H1 (cell line): Measurements from ENCODE around the gene ADD2. TPM values are rescaled to one million over a fixed set of nuclear protein-coding genes. Genes with fewer than 3 reads are reported as not detected.

Source experiments
- CTCF ChIA-PET: fragments of 300-600 bp; sonication (Branson Sonifier 250); formaldehyde crosslinking; loops from one replicate; lab custom pipeline; 2021; ENCODE audit not compliant: partially characterized antibody; lab: Charles Lee
- POLR2A ChIA-PET: fragments of 300-600 bp; sonication (Branson Sonifier 250); formaldehyde crosslinking; loops from one replicate; lab custom pipeline; 2021; ENCODE audit warnings: inconsistent platforms; ENCODE audit not compliant: partially characterized antibody; lab: Charles Lee
- DNase-seq, 2 experiments: peaks; one replicate each; pipeline versions ENCODE4 v3.0.0 to v3.0.0-alpha.2; 2010 to 2022; ENCODE audit warnings: low spot score in 2 of 2, low read depth in 1 of 2, mixed read lengths in 1 of 2
- FAIRE-seq: peaks from 2 replicates; lab custom pipeline; 2011; peaks lifted over from hg19 to GRCh38; lab: Jason Lieb, UNC
- H2AFZ ChIP-seq: 2 replicates; pipeline ENCODE4 v1.8.1; 2012; ENCODE audit warnings: low read length, inconsistent platforms
- H2AK5ac ChIP-seq: 2 replicates; pipeline ENCODE4 v1.6.1; 2013; ENCODE audit warnings: low read depth, low read length
- H2BK120ac ChIP-seq: replicated peaks from 2 replicates; pipeline ENCODE3; 2013; ENCODE audit warnings: low read depth, low read length, inconsistent platforms
- H2BK12ac ChIP-seq: 2 replicates; pipeline ENCODE4 v1.6.1; 2013; ENCODE audit warnings: low read depth, low read length
- H2BK15ac ChIP-seq: 2 replicates; pipeline ENCODE4 v1.6.1; 2013; ENCODE audit warnings: low read length
- H2BK20ac ChIP-seq: 2 replicates; pipeline ENCODE4 v1.6.1; 2013; ENCODE audit warnings: low read length
- H2BK5ac ChIP-seq: 2 replicates; pipeline ENCODE4 v1.6.1; 2013; ENCODE audit warnings: low read depth, low read length
- H3K14ac ChIP-seq: 2 replicates; pipeline ENCODE4 v1.6.1; 2013; ENCODE audit warnings: inconsistent platforms; ENCODE audit not compliant: insufficient read length
- H3K18ac ChIP-seq: 2 replicates; pipeline ENCODE4 v1.6.1; 2013; ENCODE audit warnings: low read length; ENCODE audit errors: extremely low read depth
- H3K23ac ChIP-seq: 2 replicates; pipeline ENCODE4 v1.6.1; 2013; ENCODE audit warnings: inconsistent platforms; ENCODE audit not compliant: insufficient read length
- H3K23me2 ChIP-seq: 2 replicates; pipeline ENCODE4 v1.6.1; 2013; ENCODE audit warnings: low read depth, low read length
- H3K27ac ChIP-seq: 2 replicates; pipeline ENCODE4 v1.6.1; 2011; ENCODE audit warnings: low read depth, low read length, inconsistent platforms
- H3K27me3 ChIP-seq, 4 experiments: replicated peaks in 1 of 4; 1 replicate in 1 of 4; 2 replicates in 3 of 4; pipeline versions ENCODE4 v1.6.1 to v1.8.1; 2011 to 2013; ENCODE audit warnings: low read length in 3 of 4, mild to moderate bottlenecking in 3 of 4, inconsistent platforms in 2 of 4, mixed read lengths in 2 of 4, moderate library complexity in 1 of 4; ENCODE audit not compliant: control insufficient read depth in 3 of 4, insufficient read depth in 3 of 4; ENCODE audit errors: extremely low read depth in 1 of 4
- H3K36me3 ChIP-seq, 4 experiments: 2 replicates each; pipeline versions ENCODE4 v1.6.1 to v1.8.1; 2011 to 2013; ENCODE audit warnings: mild to moderate bottlenecking in 4 of 4, low read length in 3 of 4, moderate library complexity in 2 of 4, control low read depth in 1 of 4, inconsistent platforms in 1 of 4; ENCODE audit not compliant: insufficient read depth in 4 of 4, control insufficient read depth in 2 of 4
- H3K4ac ChIP-seq: replicated peaks from 2 replicates; pipeline ENCODE3; 2013; ENCODE audit warnings: low read length, low read depth, mixed read lengths, inconsistent platforms; ENCODE audit not compliant: insufficient read length
- H3K4me1 ChIP-seq, 4 experiments: replicated peaks in 1 of 4; 1 replicate in 1 of 4; 2 replicates in 3 of 4; pipeline versions ENCODE4 v1.6.1 to v1.8.1; 2011 to 2013; ENCODE audit warnings: low read length in 3 of 4, inconsistent platforms in 2 of 4, mixed read lengths in 1 of 4; ENCODE audit not compliant: insufficient read depth in 4 of 4, control insufficient read depth in 3 of 4
- H3K4me2 ChIP-seq, 2 experiments: 2 replicates each; pipeline versions ENCODE4 v1.6.1 to v1.8.1; 2011 to 2013; ENCODE audit warnings: low read depth in 2 of 2, low read length in 2 of 2, control low read depth in 1 of 2, inconsistent platforms in 1 of 2, mild to moderate bottlenecking in 1 of 2; ENCODE audit not compliant: insufficient read depth in 1 of 2
- H3K4me3 ChIP-seq, 4 experiments: fragments of 200-600, 300-600 bp in 1 of 4; sonication (generic), shearing (Covaris generic), sonication (Bioruptor Twin) in 1 of 4; 2 replicates each; pipeline versions ENCODE4 v1.5.1 to v1.8.1; 2011 to 2016; ENCODE audit warnings: low read length in 4 of 4, low read depth in 3 of 4, control low read depth in 2 of 4, inconsistent platforms in 2 of 4, mild to moderate bottlenecking in 2 of 4, mixed read lengths in 1 of 4, moderate library complexity in 1 of 4; ENCODE audit not compliant: insufficient read depth in 2 of 4; ENCODE audit errors: extremely low read depth in 1 of 4
- H3K56ac ChIP-seq: replicated peaks from 2 replicates; pipeline ENCODE3; 2013; ENCODE audit warnings: low read depth, mild to moderate bottlenecking, mixed read lengths, low read length, inconsistent platforms; ENCODE audit not compliant: insufficient read length
- H3K79me1 ChIP-seq: 2 replicates; pipeline ENCODE4 v1.6.1; 2013; ENCODE audit warnings: low read depth, low read length, control low read depth
- H3K79me2 ChIP-seq, 2 experiments: 2 replicates each; pipeline versions ENCODE4 v1.6.1 to v1.8.1; 2012 to 2013; ENCODE audit warnings: low read length in 2 of 2, mild to moderate bottlenecking in 2 of 2, inconsistent platforms in 1 of 2; ENCODE audit not compliant: insufficient read depth in 2 of 2, control insufficient read depth in 1 of 2
- H3K9ac ChIP-seq, 4 experiments: replicated peaks in 1 of 4; 1 replicate in 1 of 4; 2 replicates in 3 of 4; pipeline versions ENCODE4 v1.6.1 to v1.8.1; 2011 to 2013; ENCODE audit warnings: low read depth in 3 of 4, low read length in 3 of 4, control low read depth in 2 of 4, mild to moderate bottlenecking in 2 of 4, moderate library complexity in 2 of 4, inconsistent platforms in 1 of 4; ENCODE audit errors: extremely low read depth in 1 of 4
- H3K9me3 ChIP-seq, 2 experiments: 2 replicates each; pipeline versions ENCODE4 v1.6.1 to v1.8.1; 2012 to 2013; ENCODE audit warnings: mild to moderate bottlenecking in 2 of 2, moderate library complexity in 2 of 2, control low read depth in 1 of 2, inconsistent platforms in 1 of 2, low read depth in 1 of 2, low read length in 1 of 2, mixed read lengths in 1 of 2; ENCODE audit not compliant: insufficient read depth in 2 of 2
- H4K20me1 ChIP-seq, 2 experiments: replicated peaks in 1 of 2; 2 replicates each; pipeline versions ENCODE3 to v1.8.1; 2011 to 2013; ENCODE audit warnings: inconsistent platforms in 2 of 2, low read length in 2 of 2, mild to moderate bottlenecking in 1 of 2; ENCODE audit not compliant: insufficient read depth in 2 of 2, control insufficient read depth in 1 of 2
- H4K5ac ChIP-seq: 2 replicates; pipeline ENCODE4 v1.6.1; 2013; ENCODE audit warnings: low read length, low read depth, mixed read lengths, inconsistent platforms; ENCODE audit not compliant: insufficient read length
- H4K8ac ChIP-seq: 2 replicates; pipeline ENCODE4 v1.8.0; 2013; ENCODE audit warnings: mild to moderate bottlenecking, moderate library complexity, low read length, inconsistent platforms; ENCODE audit not compliant: insufficient read depth; ENCODE audit errors: extremely low read depth
- H4K91ac ChIP-seq: replicated peaks from 2 replicates; pipeline ENCODE3; 2013; ENCODE audit warnings: low read length, mixed read lengths, inconsistent platforms; ENCODE audit not compliant: insufficient read length
- ATF3 ChIP-seq: IDR thresholded peaks from 2 replicates; pipeline ENCODE4 v1.6.1; 2011; ENCODE audit warnings: low read depth, mild to moderate bottlenecking, low read length; ENCODE audit not compliant: insufficient read depth
- CHD2 ChIP-seq: IDR thresholded peaks from 2 replicates; pipeline ENCODE4 v1.6.1; 2012; ENCODE audit warnings: low read length, improper control_type of control experiment
- EZH2 ChIP-seq: fragments of 200-600 bp; sonication (generic); IDR thresholded peaks from 2 replicates; pipeline ENCODE4 v1.7.1; 2012; ENCODE audit warnings: low read depth, mild to moderate bottlenecking, moderate library complexity, low read length, inconsistent platforms; ENCODE audit not compliant: severe bottlenecking
- FOSL1 ChIP-seq: IDR thresholded peaks from 2 replicates; pipeline ENCODE4 v1.6.1; 2011; ENCODE audit warnings: mild to moderate bottlenecking, low read depth, low read length, moderate library complexity; ENCODE audit not compliant: insufficient read depth
- HDAC6 ChIP-seq: IDR thresholded peaks from one replicate; pipeline ENCODE4 v1.7.1; 2012; ENCODE audit warnings: low read depth, mild to moderate bottlenecking, inconsistent platforms, low read length, moderate library complexity
- KDM1A ChIP-seq: fragments of 200-600, 300-600 bp; sonication (generic); IDR thresholded peaks from 2 replicates; pipeline ENCODE4 v1.7.1; 2016; ENCODE audit warnings: mild to moderate bottlenecking, low read length, borderline replicate concordance
- PHF8 ChIP-seq: fragments of 200-600 bp; sonication (generic); conservative IDR thresholded peaks from 2 replicates; pipeline ENCODE4 v1.7.1; 2012; ENCODE audit warnings: low read depth, mild to moderate bottlenecking, inconsistent platforms, low read length, moderate library complexity
- POLR2A ChIP-seq, 2 experiments: IDR thresholded peaks; 1 replicate in 1 of 2; 2 replicates in 1 of 2; pipeline ENCODE4 v1.6.1; 2011; ENCODE audit warnings: low read depth in 2 of 2, low read length in 2 of 2, mild to moderate bottlenecking in 2 of 2; ENCODE audit errors: control extremely low read depth in 1 of 2
- SAP30 ChIP-seq: fragments of 300-600 bp; sonication (generic); IDR thresholded peaks from 2 replicates; pipeline ENCODE4 v1.7.1; 2012; ENCODE audit warnings: low read length, moderate library complexity, mild to moderate bottlenecking, inconsistent platforms; ENCODE audit not compliant: insufficient read depth, insufficient replicate concordance
- SIX5 ChIP-seq: IDR thresholded peaks from 2 replicates; pipeline ENCODE4 v1.6.1; 2011; ENCODE audit warnings: mild to moderate bottlenecking, low read depth, low read length
- SP2 ChIP-seq: IDR thresholded peaks from 2 replicates; pipeline ENCODE4 v1.6.1; 2012; ENCODE audit warnings: mild to moderate bottlenecking, low read length, inconsistent platforms
- SP4 ChIP-seq: IDR thresholded peaks from 2 replicates; pipeline ENCODE4 v1.6.1; 2012; ENCODE audit warnings: low read length, inconsistent platforms
- TAF1 ChIP-seq: IDR thresholded peaks from 2 replicates; pipeline ENCODE4 v1.6.1; 2011; ENCODE audit warnings: mild to moderate bottlenecking, low read depth, low read length
- TBP ChIP-seq: IDR thresholded peaks from 2 replicates; pipeline ENCODE4 v1.6.1; 2011; ENCODE audit warnings: low read depth, low read length, improper control_type of control experiment
- TCF12 ChIP-seq: IDR thresholded peaks from 2 replicates; pipeline ENCODE4 v1.6.1; 2011; ENCODE audit warnings: low read depth, mild to moderate bottlenecking, low read length
- WGBS, 2 experiments: shearing (Covaris generic) in 1 of 2; methylation state at CpG; one replicate each; pipeline versions ENCODE4 v1.1.6 to v1.1.7; 2013 to 2015; ENCODE audit warnings: low lambda C conversion rate in 2 of 2, mixed read lengths in 2 of 2, inconsistent platforms in 1 of 2, low coverage in 1 of 2, missing lambda C conversion rate in 1 of 2; ENCODE audit not compliant: insufficient replicate concordance in 2 of 2, insufficient coverage in 1 of 2, insufficient read length in 1 of 2; ENCODE audit errors: extremely low coverage in 1 of 2, missing lambda C conversion rate in 1 of 2; 5-methylcytosine and 5-hydroxymethylcytosine counted together
- polyA plus RNA-seq, 7 experiments: library from polyadenylated mRNA; depleted of rRNA in 3 of 7; stranded (reverse) in 5 of 7; unstranded in 2 of 7; fragments of >200 nt in 5 of 7; fragments of 200-250 nt in 2 of 7; gene quantifications; 1 replicate in 5 of 7; 2 replicates in 1 of 7; 4 replicates in 1 of 7; pipeline versions ENCODE4 v1.2.1 to v1.2.3, GENCODE V29; 2011 to 2013; ENCODE audit warnings: missing spikeins in 2 of 7, mixed read lengths in 2 of 7
- total RNA-seq: library from RNA; stranded (reverse); fragmentation: NEBNext Ultra II Directional; extraction: Animal tissue kit (Norgen Biotek cat#: 25700); gene quantifications from 2 replicates; pipeline ENCODE4 v1.2.1, GENCODE V29; 2021

The ADD2 gene
- total and polyA plus RNA-seq, 2 of the 8 experiments (the other 6 are each of a cell fraction or from before 2014, with no cell fraction given) = 58.5 to 170 TPM

GRCh38 chr2:70646420-70646818, 121.6 kb downstream of the ADD2 start:
- Histone ChIP-seq H4K5ac (no peak overlapping the region), H4K91ac (no peak overlapping the region), H3K4me1 (no peaks in the 10 kb centered on the region), H2BK20ac (no peak overlapping the region), H3K18ac (no peak overlapping the region), H2BK5ac (no peak overlapping the region), H2BK15ac (no peak overlapping the region), H3K4me3 (no peak overlapping the region), H3K9ac (no peak overlapping the region), H3K79me1 (no peaks in the 10 kb centered on the region), H3K27me3 (no peaks in the 10 kb centered on the region), H3K4ac (no peak overlapping the region), H4K20me1 (no peaks in the 10 kb centered on the region), H3K4me2 (no peak overlapping the region), H2BK120ac (no peak overlapping the region), H3K27ac (no peak overlapping the region), H4K8ac (no peak overlapping the region), H3K23ac (no peak overlapping the region), H3K79me2 (no peaks in the 10 kb centered on the region), H3K36me3 (no peaks in the 10 kb centered on the region), H3K56ac (no peak overlapping the region), H2AK5ac (no peak overlapping the region), H3K14ac (no peak overlapping the region), H2BK12ac (no peak overlapping the region), H3K23me2 (no peaks in the 10 kb centered on the region), H2AFZ (no peak overlapping the region), H3K9me3 (no peaks in the 10 kb centered on the region)
- ChIA-PET POLR2A (interaction anchor here (1.7 kb wide), 1 partner anchor 344 kb away, joined by 5 read pairs; the partner anchor contains the start of gene FAM136A), CTCF (interaction anchor here (1.1 to 6.6 kb wide), 22 partner anchors 9 to 343 kb away, joined by 3 to 120 read pairs (median 6); partner anchors contain the start of gene FAM136A)
- 70% methylated on average over 5 of the region's 5 CpGs; no CpG with 5 or more reads in 1 of the 2 experiments for WGBS, 2 experiments
- no peak for TF ChIP-seq CHD2
- no peak for TF ChIP-seq SP4
- no peak for TF ChIP-seq PHF8
- no peak for TF ChIP-seq FOSL1
- no peak for TF ChIP-seq HDAC6
- no peak for TF ChIP-seq ATF3
- TF ChIP-seq SIX5 = no peak
- TF ChIP-seq EZH2 = no peak
- no peak for TF ChIP-seq KDM1A
- TF ChIP-seq POLR2A (IDR thresholded peaks at IDR 0.05; ENCODE audit: control extremely low read depth in 1 of 2, low read depth in 2 of 2, low read length in 2 of 2) = no peak
- TF ChIP-seq TCF12 = no peak
- no peak for TF ChIP-seq SP2
- no peak for TF ChIP-seq TAF1
- TF ChIP-seq SAP30 = no peak
- no peak for TF ChIP-seq TBP
- no peak for DNase-seq
- FAIRE-seq = no peak
